Putamen (tissue), 1 donor: ENCODE results near the gene FIBP.
A peak's percentile ranks its signal among the peaks of the same experiment; 100 is the strongest.

Source experiments
- DNase-seq: peaks from one replicate; pipeline ENCODE4 v3.0.0-alpha.2; 2016; ENCODE audit warnings: low spot score

The FIBP gene

DNA sequence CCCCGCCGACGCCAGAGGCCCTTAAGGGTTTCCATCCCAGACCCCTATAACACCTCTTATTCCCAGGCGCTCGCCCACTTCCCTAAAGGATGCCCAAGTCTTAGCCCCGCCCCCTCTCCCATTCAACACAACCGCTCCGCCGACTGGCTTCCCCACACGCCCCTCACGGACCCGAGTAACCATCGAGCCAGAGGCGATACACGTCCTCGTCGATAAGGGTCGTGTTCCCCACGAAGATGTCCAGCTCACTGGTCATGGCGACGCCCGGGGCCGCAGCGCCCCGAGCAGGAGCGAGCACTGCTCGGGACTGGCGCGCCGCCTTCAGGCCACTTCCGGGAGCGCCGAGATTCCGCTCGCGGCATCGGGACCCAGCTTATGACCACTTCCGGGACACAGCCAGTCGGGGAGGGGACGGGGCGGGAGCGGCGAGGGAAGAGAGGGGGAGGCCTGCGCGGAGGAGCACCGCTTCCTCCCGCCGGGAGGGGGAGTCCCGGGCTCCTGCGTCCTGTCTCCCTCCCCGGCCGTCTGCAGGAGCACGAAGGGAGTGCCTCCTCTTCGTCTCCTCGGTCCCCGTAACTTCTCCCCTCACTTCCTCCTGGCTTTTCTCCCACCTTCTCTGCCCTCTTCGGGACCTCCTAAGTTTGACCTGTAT, at the start of gene FIBP:
Gene FIBP, minus strand, starts transcription at position 309 of the 652 bp plus-strand sequence. Its CDS starts 53 bp downstream, at position 256.
- DNase-seq: peak; percentile 98

DNA sequence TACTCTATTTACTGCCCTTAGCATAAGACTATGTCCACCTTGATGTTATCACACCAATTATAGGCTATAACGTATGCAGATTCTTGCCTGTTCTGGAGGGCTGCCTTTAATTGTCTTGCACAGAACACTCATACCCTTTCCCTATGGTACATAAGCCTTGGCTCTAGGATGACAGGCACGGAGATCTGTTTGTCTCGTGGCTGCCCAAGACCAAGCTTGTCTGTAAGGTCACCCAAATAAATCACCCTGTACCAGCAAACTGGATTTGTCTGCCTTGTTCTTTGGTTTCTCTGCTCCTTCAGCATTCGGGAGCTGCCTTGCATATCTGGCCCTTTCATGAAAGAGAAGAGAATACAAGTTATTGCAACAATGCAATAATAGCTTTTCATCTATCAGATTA, 49.5 kb upstream of the FIBP start:
- no peak for DNase-seq

DNA sequence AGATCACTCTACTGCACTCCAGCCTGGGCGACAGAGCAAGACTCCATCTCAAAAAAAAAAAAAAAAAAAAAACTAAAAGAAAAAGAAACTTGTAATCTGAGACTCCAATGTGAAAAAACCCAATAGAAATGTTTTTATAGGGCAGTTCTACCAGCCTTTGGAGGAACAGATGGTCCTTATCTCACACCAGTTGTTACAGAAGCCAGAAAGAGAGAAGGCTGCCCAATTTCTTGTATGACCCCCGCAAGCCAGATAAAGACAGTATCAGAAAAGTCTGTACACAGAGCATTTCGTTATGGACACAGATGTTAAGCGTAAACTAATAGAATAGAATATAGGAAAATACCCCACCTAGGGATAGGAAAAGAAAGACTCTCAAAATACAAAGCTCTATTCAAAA, 45.7 kb upstream of the FIBP start:
- DNase-seq: no peak

DNA sequence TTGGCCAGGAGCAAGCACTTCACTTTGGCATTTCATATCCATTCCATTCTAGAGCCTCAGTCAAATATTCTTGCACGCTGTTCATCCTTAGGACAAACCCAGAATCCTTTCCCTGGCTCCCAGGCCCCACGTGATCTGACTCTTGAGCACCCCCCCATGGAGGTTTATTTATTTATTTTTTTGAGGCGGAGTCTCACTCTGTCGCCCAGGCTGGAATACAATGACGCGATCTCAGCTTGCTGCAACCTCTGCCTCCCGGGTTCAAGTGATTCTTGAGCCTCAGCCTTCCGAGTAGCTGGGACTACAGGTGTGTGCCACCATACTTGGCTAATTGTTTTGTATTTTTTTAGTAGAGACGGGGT, 44.3 kb upstream of the FIBP start:
- no peak for DNase-seq

DNA sequence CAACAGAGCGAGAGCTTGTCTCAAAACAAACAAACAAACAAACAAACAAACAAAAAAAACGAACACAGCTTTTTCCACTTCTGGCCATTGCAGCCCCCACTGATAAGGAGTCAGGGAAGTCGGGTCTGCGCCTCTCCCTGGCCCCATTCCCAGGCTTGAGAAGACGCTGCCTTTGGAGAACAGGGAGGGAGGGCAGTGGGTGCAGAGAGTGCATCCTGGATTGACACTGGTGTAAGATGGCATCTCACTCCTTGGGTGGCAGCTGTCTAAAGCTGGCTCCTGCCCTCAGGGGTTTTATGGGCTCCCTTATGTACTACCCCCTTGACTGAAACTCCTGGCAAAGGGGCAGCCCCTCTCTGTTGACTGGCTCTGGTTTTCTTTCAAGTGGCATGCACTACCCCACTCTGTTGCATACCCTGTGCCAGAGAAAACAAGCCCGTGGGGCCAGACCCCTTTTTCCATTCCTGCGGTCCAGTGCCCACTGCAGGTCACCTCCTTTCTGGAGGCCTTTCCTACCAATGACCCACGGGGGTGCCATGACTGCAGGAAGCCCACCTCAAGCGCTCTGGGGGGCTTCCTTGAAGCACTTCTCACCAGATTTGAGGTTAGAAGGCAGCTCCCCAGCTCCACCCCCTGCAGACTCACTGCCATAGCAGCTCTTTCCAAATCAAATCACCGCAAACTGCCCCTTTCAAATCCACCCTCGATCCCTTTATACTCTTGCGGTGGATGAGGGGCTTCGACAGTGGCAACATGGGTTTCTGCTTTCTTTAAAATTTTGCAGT, 43.7 kb upstream of the FIBP start:
- no peak for DNase-seq

DNA sequence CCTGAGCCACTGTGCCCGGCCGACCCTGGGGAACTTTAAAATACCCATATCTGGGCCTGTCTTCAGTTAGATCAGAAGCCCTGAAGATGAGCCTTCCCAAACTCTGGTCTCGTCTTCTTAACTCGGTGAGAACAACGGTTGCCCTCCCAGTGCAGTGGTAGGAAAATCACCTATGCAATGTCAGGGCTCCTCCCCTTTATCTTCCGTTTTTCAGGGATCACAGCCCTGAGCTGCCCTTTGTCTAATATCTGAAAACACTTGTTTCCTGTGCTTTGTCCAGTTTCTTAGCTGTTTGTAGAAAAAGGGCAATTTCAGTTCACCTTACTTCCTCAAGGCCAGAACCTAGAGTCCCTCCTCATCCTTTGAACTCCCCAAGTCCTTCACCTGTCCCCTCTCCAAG, 40.4 kb upstream of the FIBP start:
- DNase-seq: no peak

DNA sequence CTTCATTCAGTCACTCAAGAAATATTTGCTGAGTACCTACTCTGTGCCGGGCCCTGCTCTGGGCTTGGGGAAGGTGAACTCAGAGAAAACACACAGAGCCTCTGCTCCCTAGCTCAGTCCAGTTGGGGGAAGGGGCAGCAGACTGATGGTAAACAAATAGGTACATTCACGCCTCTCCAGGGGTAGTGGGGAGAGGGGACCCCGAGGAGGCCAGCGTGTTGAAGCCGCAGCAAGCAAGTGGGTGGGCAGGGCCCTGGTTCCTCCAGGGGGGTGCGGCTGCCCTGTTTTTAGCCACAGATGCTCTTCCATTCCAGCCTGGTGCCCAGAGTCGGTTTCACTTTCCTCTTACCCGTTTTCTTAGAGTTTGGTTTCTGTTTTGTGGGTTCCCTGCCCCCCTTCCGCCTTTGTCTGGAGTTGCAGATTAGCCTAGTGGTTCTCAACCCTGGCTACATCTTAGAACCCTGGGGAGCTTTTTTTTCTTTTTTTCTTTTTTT, 39.7 kb upstream of the FIBP start:
- DNase-seq: no peak

DNA sequence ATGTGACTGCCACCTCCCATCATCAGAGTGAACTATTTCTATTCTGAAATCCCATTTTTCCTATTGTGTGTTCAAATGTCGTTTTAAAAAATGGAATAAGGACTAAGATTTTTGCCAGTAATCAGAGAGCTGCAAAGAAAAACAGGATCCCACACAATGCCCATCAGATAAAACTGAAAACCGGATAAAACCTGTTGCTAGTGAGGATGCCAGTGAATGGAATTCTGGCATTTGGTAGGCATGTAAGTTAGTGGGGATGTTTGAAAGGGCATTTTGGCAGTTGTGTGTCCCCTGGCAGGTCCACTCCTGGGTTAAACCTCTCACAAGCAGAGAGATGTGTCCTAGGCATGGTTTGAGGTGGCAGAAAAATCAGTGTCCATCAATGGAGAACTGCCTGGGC, 37.1 kb upstream of the FIBP start:
- DNase-seq: no peak

DNA sequence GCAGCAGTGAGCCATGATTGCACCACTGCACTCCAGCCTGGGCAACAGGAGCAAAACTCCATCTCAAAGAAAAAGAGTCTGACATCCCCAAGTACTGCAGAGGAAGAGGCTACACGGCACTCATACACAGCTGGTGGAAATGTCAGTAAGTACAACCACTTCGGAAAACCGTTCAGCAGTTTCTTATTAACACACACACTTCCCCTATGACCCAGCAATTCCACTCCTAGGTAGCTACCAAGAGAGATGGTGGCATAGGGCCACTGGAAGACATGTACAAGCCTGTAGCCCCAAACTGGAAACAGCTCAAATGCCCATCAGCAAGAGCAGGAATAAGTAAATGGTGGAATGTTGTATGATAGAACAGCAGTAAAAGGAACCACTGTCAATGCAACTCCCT, 34.3 kb upstream of the FIBP start:
- DNase-seq: no peak

DNA sequence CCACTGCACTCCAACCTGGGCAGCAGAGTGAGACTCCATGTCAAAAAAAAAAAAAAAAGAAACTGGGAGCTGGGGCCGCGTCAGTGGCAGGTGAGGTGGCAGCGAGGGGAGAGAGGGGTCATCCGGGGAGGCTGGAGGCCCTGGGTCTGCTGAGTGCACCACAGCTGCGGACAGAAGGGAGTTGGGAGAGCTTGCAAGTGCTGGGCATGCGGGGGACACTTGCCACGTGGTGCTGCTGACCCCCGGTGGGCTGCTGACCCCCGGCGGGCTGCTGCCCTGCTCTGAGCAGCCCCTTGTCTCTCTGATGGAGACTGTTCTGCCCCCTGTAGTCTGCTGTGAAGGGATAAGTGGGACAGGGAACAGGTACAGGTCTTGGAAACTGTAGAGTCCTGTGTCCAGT, 33.6 kb upstream of the FIBP start:
- no peak for DNase-seq

DNA sequence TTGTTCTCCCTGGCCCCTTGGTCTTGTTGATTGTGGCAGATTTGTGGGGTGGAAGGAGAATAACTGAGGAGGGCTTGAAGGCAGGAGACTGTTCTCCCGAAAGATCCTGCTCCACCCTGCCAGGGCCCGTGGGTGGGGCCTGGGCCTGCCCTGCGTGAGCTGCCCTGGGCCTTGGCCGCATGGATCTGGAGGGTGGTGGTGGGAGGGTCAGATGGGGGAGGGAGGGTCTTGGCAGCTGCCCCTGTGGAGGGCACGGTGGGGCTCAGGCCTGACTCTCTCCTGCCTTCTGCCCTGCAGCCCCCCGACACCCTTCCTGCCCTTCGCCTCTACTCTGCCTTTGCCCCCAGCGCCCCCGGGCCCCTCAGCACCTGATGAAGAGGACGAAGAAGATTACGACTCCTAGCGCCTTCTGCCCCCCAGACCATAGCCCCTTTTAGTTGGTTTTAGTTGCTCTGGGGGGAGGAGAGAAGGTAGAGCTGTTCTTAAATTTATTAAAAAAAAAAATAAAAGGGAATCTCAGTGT, 32.8 kb upstream of the FIBP start:
- no peak for DNase-seq

DNA sequence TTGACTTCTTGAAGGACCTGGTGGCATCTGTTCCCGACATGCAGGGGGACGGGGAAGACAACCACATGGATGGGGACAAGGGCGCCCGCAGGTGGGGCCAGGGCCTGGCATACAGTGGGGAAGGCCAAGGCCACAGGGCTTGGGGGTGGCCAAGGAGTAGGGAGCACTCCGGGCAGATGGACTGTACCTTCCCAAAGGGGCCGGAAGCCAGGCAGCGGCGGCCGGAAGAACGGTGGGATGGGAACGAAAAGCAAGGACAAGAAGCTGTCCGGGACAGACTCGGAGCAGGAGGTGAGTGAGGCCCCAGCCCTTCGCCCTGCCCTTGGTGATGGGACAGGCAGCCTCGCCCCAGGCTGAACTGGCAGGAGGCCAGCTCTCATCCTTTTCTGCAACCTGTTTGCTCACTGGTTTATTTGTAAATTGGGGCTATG, 32.1 kb upstream of the FIBP start:
- DNase-seq: no peak

DNA sequence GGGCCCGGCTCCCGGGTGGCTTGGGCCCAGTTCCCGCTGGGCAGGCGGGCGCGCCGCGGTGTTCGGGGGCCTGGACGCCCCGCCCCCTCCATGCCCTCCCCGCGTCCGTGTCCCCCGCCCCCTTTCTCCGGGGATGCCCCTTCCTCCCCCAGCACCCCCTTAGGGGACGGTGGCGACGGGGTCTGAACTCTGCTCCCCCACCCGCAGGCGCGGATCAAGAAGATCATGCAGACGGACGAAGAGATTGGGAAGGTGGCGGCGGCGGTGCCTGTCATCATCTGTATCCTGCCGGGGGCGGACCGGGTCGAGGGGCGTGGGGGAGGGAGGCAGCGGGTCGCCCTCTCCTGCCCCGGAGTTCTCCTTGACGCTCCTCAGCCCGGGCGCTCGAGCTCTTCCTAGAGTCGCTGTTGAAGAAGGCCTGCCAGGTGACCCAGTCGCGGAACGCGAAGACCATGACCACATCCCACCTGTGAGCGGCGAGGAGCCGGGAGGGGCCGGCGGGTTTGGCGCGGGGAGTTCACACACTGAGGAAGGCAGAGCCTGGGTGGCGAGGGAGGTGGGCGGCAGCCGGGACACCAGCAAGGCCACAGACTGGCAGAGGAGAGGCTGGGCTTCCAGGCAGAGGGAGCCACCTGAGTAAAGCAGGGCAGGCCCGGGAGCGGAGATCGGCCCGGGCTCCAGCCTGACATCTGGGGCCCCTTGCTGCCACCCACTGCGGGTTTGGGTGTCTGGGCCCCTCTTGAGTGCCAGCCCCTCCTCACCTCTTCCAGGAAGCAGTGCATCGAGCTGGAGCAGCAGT, 31.5 kb upstream of the FIBP start:
- DNase-seq: no peak

DNA sequence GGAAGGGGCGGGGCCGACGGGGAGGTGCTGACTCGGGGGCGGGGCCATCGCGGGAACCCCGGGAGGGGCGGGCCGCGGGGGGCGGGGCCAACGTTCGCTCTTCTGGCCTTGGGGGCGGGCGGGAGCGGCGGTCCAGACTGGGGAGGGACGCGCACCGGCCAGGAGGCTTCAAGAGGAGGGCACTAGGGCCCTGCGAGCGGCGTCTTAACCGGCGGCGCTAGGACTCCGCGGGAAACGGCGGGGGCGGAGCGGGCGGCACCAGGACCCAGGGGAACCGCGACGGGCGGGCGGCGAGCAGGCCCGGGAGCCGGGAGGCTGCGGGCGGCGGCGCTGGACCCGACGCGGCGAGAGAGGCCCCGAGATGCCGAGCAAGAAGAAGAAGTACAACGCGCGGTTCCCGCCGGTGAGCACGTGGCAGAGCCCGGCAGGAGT, 30.9 kb upstream of the FIBP start, which contains the start of gene DRAP1:
Gene DRAP1, plus strand, starts transcription at position 286 of the 432 bp plus-strand sequence. Its CDS starts 76 bp downstream, at position 362.
- DNase-seq: peak; percentile 99

DNA sequence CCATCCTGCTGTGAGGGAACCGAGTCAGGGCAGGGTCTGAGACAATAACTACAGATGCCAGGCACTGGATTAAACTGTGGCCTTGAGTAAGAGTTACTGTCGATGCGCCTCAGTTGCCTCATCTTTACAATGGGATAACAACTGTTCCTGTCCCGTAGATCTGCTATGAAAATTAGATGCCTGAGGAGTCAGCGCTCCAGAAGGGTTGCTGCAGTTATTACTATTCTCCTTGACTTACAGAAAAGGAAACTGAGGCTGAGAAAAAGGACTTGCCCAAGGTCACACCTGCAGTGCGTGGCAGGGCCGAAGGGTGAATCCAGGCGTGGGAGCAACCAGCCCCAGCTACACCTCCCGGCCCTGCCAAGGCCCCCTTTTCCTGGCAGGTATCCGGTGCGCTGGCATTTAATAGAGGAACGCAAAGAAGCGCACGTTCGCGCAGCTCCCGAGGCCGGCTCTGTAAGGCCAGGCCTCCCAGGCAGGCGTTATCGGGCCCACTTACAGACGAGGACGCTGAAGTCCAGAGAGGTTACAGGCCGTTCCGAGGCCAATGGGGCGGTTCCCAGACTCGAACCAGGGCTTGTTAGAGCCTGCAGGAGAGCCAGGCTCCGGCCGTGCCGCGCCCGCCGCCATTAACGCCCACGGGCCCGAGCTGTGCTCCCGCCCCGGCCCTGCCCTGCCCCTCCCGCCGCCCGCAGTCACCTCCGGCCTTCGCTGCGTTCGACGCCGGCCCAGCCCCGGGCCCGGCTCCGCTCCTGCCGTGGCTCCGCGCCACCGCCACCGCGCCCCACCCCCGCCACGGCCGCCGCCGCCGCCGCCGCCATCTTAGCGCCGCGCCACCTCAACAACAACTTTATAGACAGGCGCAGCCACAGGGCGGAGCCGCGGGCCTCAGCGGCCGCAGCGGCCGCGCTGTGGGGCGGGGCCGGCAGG, 30.2 kb upstream of the FIBP start, which contains the start of gene C11orf68:
Gene C11orf68, minus strand, starts transcription at position 852 of the 930 bp plus-strand sequence. Its CDS starts 31 bp downstream, at position 821.
- no peak for DNase-seq

DNA sequence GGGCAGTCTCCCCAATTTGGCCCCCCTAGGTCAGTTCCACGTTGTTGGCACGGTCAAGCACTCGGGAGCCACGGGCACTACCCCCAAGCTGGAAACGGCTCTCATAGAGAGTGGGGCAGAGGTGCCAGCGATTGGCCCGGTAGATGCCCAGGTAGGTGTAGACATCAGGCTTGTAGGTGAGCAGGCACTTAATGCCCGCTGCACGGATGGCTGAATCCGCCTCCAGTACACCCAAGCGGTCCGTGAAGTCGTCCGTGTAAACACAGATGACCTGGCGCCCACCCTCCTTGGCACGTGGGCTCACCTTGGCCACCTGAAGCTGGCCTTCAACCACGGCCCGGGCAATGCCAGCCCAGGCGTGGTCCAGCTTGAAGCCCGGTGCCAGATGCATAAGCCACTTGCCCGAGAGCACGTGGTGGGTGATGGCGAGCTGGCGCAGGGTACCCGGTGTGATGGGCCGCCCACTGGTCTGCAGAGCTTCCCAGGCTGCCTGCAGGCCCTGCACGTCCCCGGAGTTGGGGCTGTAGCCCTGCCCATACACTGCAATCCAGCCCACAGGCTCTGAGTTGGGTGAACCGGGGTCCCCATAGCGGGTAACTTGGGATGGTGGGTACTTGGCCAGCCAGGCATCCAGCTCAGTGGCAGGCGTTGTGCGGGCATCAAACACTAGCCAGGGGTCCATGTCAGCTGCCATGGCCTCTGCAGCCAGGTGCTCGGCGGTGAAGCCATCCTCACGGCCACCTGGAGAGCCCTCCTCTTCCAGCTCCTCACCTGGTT, 29.4 kb upstream of the FIBP start:
- no peak for DNase-seq

DNA sequence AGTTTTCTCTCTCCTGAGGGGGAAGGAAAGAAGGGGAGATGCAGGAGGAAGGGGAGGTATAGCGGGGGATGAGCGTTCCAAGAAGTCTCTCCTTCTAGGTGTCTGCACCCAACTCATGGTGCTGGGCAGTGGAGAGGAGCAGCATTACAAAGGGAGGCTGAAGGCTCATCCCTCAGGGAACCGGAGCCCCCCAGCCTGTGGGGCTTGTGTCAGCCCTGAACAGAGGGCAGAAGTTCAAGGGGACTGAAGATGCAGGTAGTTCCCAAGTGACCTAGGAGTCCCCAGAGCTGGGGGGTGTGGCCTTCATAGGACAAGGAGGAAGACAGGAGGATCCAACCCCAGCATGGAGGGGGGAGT, 28.8 kb upstream of the FIBP start:
- DNase-seq: no peak

DNA sequence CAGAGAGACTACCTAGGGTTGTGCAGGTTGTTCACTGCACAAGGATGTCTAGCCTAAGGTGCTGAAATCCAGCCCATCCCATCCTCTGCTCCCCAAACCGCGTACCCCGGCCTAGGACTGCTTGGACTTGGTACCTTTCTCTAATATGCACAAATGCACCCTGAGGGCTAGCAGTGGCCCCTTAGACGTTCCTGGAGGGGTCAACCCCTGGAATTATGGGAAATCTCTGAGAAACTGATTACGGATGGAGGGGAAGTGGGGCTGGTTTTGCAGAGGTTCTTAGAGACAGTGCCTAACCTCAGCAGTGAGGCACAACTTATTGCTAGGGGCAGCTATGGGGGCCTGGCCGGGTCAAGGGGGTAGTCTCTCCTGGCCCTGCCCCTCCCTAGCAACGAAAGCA, 28.1 kb upstream of the FIBP start:
- no peak for DNase-seq

DNA sequence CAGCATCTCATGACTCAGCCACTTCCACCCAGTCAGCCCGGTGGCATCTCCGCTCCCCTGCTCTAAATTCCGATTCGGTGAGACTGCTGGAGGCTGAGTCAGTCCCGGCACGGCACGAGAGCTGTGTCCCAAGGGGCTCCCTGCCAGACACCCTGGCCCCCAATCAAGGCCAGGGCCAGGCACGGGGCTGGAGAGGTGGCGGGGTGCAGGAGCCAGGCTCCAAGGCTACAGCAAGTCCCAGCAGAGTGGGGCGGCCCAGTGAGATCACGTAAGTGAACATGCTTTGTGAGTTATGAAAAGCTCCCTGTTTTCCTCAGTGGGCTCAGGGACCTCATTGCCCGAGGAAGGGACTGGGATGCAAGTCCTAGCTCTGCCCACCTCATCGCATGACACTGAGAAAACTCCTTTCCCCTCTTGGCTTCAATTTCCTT, 27.6 kb upstream of the FIBP start:
- no peak for DNase-seq

DNA sequence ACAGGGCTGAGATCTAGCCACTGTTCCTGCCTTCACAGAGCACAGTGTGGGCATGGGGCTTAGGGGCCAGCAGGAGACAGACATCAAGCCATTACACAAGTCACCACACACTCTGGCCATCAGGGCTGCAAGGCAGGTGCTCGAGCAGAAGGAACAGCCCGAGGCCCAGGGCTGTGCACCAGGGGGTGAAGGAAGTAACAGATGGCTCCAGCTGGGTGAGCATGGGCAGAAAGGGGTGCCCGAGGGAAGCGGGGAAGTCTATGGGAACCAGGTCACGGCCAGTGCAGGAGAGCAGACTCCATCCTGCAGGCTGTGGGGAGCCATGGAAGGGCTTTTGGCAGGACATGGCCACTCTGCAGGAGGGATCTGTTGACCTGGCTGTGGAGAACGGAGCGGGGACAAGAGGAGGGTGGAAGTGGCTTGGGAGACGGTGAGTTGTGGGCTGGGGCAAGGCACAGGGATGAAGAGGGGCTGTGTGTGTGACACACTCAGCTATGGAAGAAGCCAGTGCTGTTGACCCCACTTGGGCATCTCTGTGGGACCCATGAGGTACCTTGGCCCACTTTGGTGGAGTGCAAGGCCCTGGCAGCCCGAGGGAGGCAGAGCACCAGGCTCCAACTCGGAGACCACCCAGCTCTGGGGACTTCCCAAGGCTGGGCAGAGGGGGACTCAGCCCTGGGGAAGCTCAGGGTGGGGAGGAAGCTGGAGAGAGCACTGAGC, 27.0 kb upstream of the FIBP start:
- no peak for DNase-seq
